T-cell (primary cell): ENCODE data around the gene GLUL. TPM values are rescaled to one million over a fixed set of nuclear protein-coding genes. Genes with fewer than 3 reads are reported as not detected.

Source experiments
- ATAC-seq, 4 experiments: fragments of 200-7000 bp in 3 of 4; fragments of 150-1000 bp in 1 of 4; cut with Tn5 transposase; replicated peaks in 1 of 4; 1 replicate in 3 of 4; 2 replicates in 1 of 4; pipeline ENCODE4 v1.10.0; 2021; ENCODE audit warnings: moderate library complexity in 3 of 4, mild to moderate bottlenecking in 2 of 4, moderate number of reproducible peaks in 1 of 4
- CTCF ChIA-PET, 2 donors: fragments of 300-600 bp; sonication (Branson Sonifier 250); formaldehyde crosslinking; loops; one replicate each; lab custom pipeline; 2022; ENCODE audit warnings: antibody characterized with exemption in 2 of 2; lab: Charles Lee
- POLR2A ChIA-PET, 2 donors: fragments of 300-600 bp; sonication (Branson Sonifier 250); formaldehyde crosslinking; loops; one replicate each; lab custom pipeline; 2022; ENCODE audit warnings: antibody characterized with exemption in 2 of 2; lab: Charles Lee
- DNase-seq, 35 experiments: peaks; one replicate each; pipeline versions ENCODE4 v3.0.0 to v3.0.0-alpha.2; 2013 to 2023
- H3K27ac ChIP-seq: one replicate; pipeline ENCODE4 v1.5.1; 2013; ENCODE audit warnings: low read length
- H3K27me3 ChIP-seq, 2 experiments: replicated peaks in 1 of 2; 1 replicate in 1 of 2; 2 replicates in 1 of 2; pipeline versions ENCODE4 v1.6.1 to v1.7.0; 2013; ENCODE audit warnings: low read length in 1 of 2, mixed read lengths in 1 of 2; ENCODE audit not compliant: control insufficient read depth in 2 of 2, insufficient read depth in 2 of 2; ENCODE audit errors: extremely low read depth in 1 of 2
- H3K36me3 ChIP-seq, 2 donors: 1 replicate in 1 of 2; 2 replicates in 1 of 2; pipeline versions ENCODE4 v1.6.1 to v1.7.0; 2013; ENCODE audit warnings: low read length in 1 of 2; ENCODE audit not compliant: control insufficient read depth in 2 of 2, insufficient read depth in 1 of 2; ENCODE audit errors: extremely low read depth in 1 of 2
- H3K4me1 ChIP-seq, 2 experiments: 1 replicate in 1 of 2; 2 replicates in 1 of 2; pipeline versions ENCODE4 v1.6.1 to v1.7.0; 2013; ENCODE audit warnings: low read length in 2 of 2, mixed read lengths in 1 of 2; ENCODE audit not compliant: insufficient read depth in 2 of 2, control insufficient read depth in 1 of 2; ENCODE audit errors: extremely low read depth in 1 of 2
- H3K4me3 ChIP-seq, 2 donors: 1 replicate in 1 of 2; 2 replicates in 1 of 2; pipeline versions ENCODE4 v1.5.1 to v1.7.0; 2013; ENCODE audit warnings: mild to moderate bottlenecking in 2 of 2, low read length in 1 of 2, moderate library complexity in 1 of 2; ENCODE audit not compliant: control insufficient read depth in 1 of 2; ENCODE audit errors: extremely low read depth in 1 of 2
- H3K9me3 ChIP-seq: 2 replicates; pipeline ENCODE4 v1.7.0; 2013
- H3K27ac Mint-ChIP-seq, 2 donors: one replicate each; pipeline ENCODE4 v1.8.0; 2020 to 2021; ENCODE audit warnings: mild to moderate bottlenecking in 2 of 2, mixed read lengths in 2 of 2
- H3K27me3 Mint-ChIP-seq, 2 donors: one replicate each; pipeline ENCODE4 v1.8.0; 2021 to 2022; ENCODE audit warnings: mixed read lengths in 2 of 2
- H3K36me3 Mint-ChIP-seq: one replicate; pipeline ENCODE4 v1.8.0; 2021; ENCODE audit warnings: mixed read lengths
- H3K4me1 Mint-ChIP-seq, 3 donors: one replicate each; pipeline ENCODE4 v1.8.0; 2020 to 2022; ENCODE audit warnings: mixed read lengths in 3 of 3, mild to moderate bottlenecking in 1 of 3
- H3K4me3 Mint-ChIP-seq, 3 donors: one replicate each; pipeline ENCODE4 v1.8.0; 2020 to 2022; ENCODE audit warnings: mild to moderate bottlenecking in 3 of 3, mixed read lengths in 3 of 3, moderate library complexity in 3 of 3
- H3K9me3 Mint-ChIP-seq, 3 donors: one replicate each; pipeline ENCODE4 v1.8.0; 2020 to 2022; ENCODE audit warnings: mixed read lengths in 3 of 3
- WGBS: methylation state at CpG from one replicate; pipeline ENCODE4 v1.1.5; 2013; ENCODE audit warnings: missing lambda C conversion rate; ENCODE audit not compliant: insufficient coverage; 5-methylcytosine and 5-hydroxymethylcytosine counted together
- total RNA-seq, 35 experiments: library from RNA in 6 of 35; stranded (reverse) in 6 of 35; fragments of 120-200 nt in 1 of 35; gene quantifications; one replicate each; pipeline versions ENCODE4 v1.2.1 to v1.2.4 and lab custom pipeline; 2013 to 2026

The GLUL gene
- total RNA-seq, 5 donors from 2014 or later (not counting 1 experiment from before 2014, with no cell fraction given): 49.1 to 88.7 (median 70.3) TPM

DNA sequence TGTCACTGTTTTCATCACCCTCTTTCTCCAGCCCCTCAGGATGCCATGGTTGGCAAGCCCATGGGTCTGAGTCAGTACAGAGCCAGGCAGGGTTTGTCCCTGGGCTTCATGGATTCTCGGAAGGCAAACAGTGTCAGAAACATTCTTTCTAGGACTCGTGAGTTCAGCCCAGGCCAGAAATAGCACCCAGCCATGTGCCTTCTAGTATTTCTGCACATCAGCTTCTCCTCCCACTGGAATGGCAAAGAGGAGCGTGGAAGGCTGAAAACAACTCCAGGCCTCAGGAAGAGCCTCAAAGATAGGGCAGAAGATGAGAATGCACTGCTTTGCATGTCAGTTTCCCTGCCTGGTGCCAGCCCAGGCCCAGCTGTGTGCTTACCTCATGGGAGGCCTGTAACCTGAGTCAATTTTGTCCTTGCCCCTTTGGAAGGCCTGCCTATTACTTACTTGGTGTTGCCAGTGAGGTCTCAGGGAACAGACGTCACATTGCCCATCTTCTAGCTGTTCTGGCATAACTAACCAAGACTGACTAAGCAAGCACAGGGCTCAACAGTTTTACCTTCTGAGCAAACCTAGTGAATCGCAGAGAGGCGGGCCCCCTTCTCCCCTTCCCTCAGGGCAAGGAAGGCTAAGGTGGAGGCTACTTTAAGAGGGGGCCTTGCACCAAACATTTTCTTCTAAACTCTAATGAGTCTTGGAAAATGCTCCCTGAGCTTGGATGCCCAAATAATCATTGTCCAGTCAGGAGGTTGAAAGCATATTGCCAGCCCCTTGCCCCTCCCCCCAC lies 42.4 kb downstream of the GLUL start:
- H3K27me3 Mint-ChIP-seq: peaks cover 0 to 6% of the 10 kb centered on the region in 2 donors
- Histone ChIP-seq H3K9me3 (no peaks in the 10 kb centered on the region), H3K4me1 (no peaks in the 10 kb centered on the region), H3K27me3 (peaks cover 0 to 5% of the 10 kb centered on the region in 2 experiments), H3K36me3 (no peaks in the 10 kb centered on the region), H3K27ac (no peak overlapping the region), H3K4me3 (no peak overlapping the region)
- H3K4me1 Mint-ChIP-seq: no peaks in the 10 kb centered on the region
- no peak for DNase-seq
- WGBS: 92% methylated on average over 4 of the region's 6 CpGs
- ChIA-PET CTCF (no interaction called here), POLR2A (no interaction called here)
- H3K36me3 Mint-ChIP-seq: no peaks in the 10 kb centered on the region
- no peak overlapping the region for H3K4me3 Mint-ChIP-seq
- no peaks in the 10 kb centered on the region for H3K9me3 Mint-ChIP-seq
- H3K27ac Mint-ChIP-seq: no peak overlapping the region
- no peak for ATAC-seq

DNA sequence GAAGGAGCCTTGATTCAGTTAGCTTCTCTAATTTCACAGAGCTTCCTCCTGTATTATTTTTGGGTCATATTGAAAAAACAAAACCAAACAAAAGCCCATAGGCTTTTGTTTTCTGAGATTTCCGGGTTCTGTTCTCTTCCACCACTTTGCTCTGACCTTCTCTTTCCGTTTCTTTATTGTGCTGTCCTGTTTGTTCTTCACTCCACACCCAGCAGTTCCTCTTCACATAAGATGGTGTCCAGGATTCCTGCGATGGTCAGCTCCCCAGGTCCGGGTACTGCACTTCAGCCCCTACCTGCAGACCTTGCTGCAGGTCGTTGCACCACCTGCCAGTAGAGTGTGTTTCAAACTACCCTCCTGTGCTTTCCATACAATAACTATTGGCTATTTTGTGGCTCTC lies 44.6 kb downstream of the GLUL start:
- no peaks in the 10 kb centered on the region for H3K36me3 Mint-ChIP-seq
- Histone ChIP-seq H3K27ac (no peak overlapping the region), H3K4me1 (no peaks in the 10 kb centered on the region), H3K27me3 (peaks cover 0 to 5% of the 10 kb centered on the region in 2 experiments), H3K4me3 (no peak overlapping the region), H3K36me3 (no peaks in the 10 kb centered on the region), H3K9me3 (no peaks in the 10 kb centered on the region)
- no peak for DNase-seq
- H3K4me3 Mint-ChIP-seq: no peak overlapping the region
- WGBS: 86% methylated on average over 2 of the region's 5 CpGs
- H3K27me3 Mint-ChIP-seq: peaks cover 0 to 6% of the 10 kb centered on the region in 2 donors
- POLR2A ChIA-PET: no interaction called here
- H3K9me3 Mint-ChIP-seq: no peaks in the 10 kb centered on the region
- CTCF ChIA-PET: interaction anchor here in 1 of 2 donors (0.7 kb wide), 1 partner anchor 204 kb away, joined by 4 read pairs; no protein-coding TSS in a partner anchor
- H3K4me1 Mint-ChIP-seq: no peaks in the 10 kb centered on the region
- ATAC-seq: no peak
- H3K27ac Mint-ChIP-seq: no peak overlapping the region

DNA sequence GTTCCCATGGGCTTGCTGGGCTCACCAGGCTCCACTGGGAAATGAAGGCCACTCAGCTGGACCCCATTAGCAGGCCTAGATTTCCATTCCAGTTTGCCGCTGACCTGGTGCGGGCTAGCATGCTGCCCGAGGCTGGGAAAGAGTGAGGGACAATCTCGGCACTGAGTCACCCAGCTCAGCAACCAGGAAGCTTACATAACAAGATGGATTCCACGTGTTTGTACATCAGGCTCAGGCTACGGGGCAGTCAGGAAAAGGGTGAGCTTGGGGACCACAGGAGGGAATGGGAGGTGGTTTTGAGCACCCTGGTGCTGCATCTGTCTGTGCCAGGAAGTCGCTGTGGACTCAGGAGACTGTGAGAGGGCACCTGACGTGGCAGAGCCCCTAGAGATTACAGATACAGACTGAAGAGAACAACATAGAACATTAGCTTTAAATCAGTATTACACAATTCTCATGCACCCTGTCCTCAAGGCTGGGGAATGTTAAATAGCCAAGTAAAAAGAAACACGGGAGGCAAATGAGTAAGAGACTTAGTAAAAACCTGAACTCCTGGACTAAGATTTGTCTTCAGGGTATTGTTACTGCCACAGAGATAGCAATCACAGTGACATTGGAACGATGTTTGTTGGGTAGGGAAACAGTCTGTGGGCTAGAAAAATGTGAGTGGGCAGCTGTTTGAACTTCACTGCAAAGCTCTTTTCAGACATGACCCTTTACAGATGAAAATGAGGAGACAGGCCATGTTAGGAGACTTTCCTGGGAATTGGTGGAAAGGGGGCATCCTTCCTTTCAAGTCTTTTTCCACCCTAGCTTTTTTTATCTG lies 51.1 kb downstream of the GLUL start:
- no peaks in the 10 kb centered on the region for H3K4me1 ChIP-seq
- no peaks in the 10 kb centered on the region for H3K9me3 ChIP-seq
- H3K9me3 Mint-ChIP-seq: no peaks in the 10 kb centered on the region
- no peak overlapping the region for H3K27ac Mint-ChIP-seq
- ATAC-seq (no peak), DNase-seq (no peak)
- ChIA-PET CTCF (interaction anchor here in 1 of 2 donors (0.6 kb wide), 1 partner anchor 59 kb away, joined by 4 read pairs; no protein-coding TSS in a partner anchor), POLR2A (no interaction called here)
- H3K27ac ChIP-seq: no peak overlapping the region
- H3K36me3 ChIP-seq: no peaks in the 10 kb centered on the region
- 78% methylated on average over 5 of the region's 10 CpGs for WGBS
- H3K36me3 Mint-ChIP-seq: no peaks in the 10 kb centered on the region
- H3K27me3 Mint-ChIP-seq: peaks cover 2 to 3% of the 10 kb centered on the region in 2 donors
- H3K27me3 ChIP-seq: no peaks in the 10 kb centered on the region
- H3K4me1 Mint-ChIP-seq: peaks cover 0 to 6% (median 0%) of the 10 kb centered on the region in 3 donors
- H3K4me3 ChIP-seq: no peak overlapping the region
- no peak overlapping the region for H3K4me3 Mint-ChIP-seq

DNA sequence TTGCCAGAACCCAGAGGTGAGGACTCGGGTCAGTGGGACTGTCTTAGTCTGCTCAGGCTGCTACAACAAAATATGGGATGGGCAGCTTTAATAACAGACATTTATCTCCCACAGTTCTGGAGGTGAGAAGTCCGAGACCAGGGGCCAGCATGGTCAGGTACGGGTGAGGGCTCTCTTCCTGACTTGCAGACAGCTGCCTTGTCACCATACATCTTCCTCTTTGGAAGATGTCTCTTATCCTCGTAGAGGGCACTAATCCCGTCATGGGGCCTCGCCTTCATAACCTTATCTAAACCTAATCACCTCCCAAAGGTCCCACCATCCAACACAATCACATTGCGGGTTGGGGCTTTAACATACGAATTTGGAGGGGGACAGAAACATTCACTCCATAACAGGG lies 51.9 kb downstream of the GLUL start:
- H3K27ac Mint-ChIP-seq: no peak overlapping the region
- CTCF ChIA-PET: no interaction called here
- 75% methylated on average over 5 of the region's 8 CpGs for WGBS

DNA sequence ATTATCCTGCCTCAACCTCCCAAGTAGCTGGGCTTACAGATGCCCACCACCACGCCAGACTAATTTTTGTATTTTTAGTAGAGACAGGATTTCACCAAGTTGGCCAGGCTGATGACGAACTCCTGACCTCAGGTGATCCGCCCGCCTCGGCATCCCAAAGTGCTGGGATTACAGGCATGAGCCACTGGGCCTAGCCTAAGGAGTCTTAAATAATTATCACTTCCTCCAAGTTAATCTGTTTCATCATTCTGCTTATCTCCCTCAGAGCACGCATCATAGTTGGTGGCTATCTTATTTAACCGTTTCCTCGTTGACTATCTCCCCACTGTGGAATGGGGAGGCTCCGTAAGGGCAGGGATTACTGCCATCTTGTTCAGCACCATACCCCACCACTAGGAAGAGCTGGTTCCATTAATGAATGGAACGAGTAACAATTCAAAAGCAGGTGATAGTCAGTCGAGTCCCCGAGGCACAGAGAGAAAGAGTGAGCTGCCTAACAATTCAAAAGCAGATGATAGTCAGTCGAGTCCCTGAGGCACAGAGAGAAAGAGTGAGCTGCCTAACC lies 52.7 kb downstream of the GLUL start:
- Histone ChIP-seq H3K36me3 (no peaks in the 10 kb centered on the region), H3K4me1 (no peaks in the 10 kb centered on the region), H3K27me3 (no peaks in the 10 kb centered on the region), H3K9me3 (no peaks in the 10 kb centered on the region), H3K27ac (no peak overlapping the region), H3K4me3 (no peak overlapping the region)
- DNase-seq (no peak), ATAC-seq (no peak)
- 79% methylated on average over 4 of the region's 13 CpGs for WGBS
- Mint-ChIP-seq H3K27me3 (peaks cover 2 to 3% of the 10 kb centered on the region in 2 donors), H3K36me3 (no peaks in the 10 kb centered on the region), H3K4me1 (peaks cover 0 to 6% (median 0%) of the 10 kb centered on the region in 3 donors), H3K27ac (no peak overlapping the region), H3K9me3 (no peaks in the 10 kb centered on the region), H3K4me3 (no peak overlapping the region)
- ChIA-PET POLR2A (no interaction called here), CTCF (no interaction called here)

More for the DNA sequence above, 51.9 kb downstream of the GLUL start:
- no peak for DNase-seq
- H3K4me1 Mint-ChIP-seq: peaks cover 0 to 6% (median 0%) of the 10 kb centered on the region in 3 donors
- H3K36me3 Mint-ChIP-seq: no peaks in the 10 kb centered on the region
- no peak overlapping the region for H3K4me3 ChIP-seq
- H3K9me3 ChIP-seq: no peaks in the 10 kb centered on the region
- POLR2A ChIA-PET: no interaction called here
- H3K27me3 Mint-ChIP-seq: peaks cover 2 to 3% of the 10 kb centered on the region in 2 donors
- H3K9me3 Mint-ChIP-seq: no peaks in the 10 kb centered on the region
- H3K4me1 ChIP-seq: no peaks in the 10 kb centered on the region
- no peak overlapping the region for H3K4me3 Mint-ChIP-seq
- H3K27me3 ChIP-seq: no peaks in the 10 kb centered on the region
- ATAC-seq: no peak
- no peak overlapping the region for H3K27ac ChIP-seq
- no peaks in the 10 kb centered on the region for H3K36me3 ChIP-seq
